BJ (cell line): Measurements from ENCODE around the gene PCDH15. TPM values are rescaled to one million over a fixed set of nuclear protein-coding genes. Genes with fewer than 3 reads are reported as not detected.

Experiments used
- CTCF ChIA-PET: fragments of 350-600 bp; formaldehyde crosslinking; extraction: SDS; loops from one replicate; lab custom pipeline; 2021; ENCODE audit warnings: antibody characterized with exemption, inconsistent platforms; lab: Yijun Ruan, JAX
- POLR2A ChIA-PET: fragments of 300-600 bp; sonication (Branson Sonifier 250); formaldehyde crosslinking; extraction: SDS; loops from one replicate; lab custom pipeline; 2021; ENCODE audit warnings: antibody characterized with exemption; lab: Charles Lee
- DNase-seq: peaks from one replicate; pipeline ENCODE4 v3.0.0-alpha.2; 2011; ENCODE audit warnings: low read depth
- H3K27me3 ChIP-seq: 2 replicates; pipeline ENCODE4 v1.6.0; 2011; ENCODE audit warnings: low read length; ENCODE audit not compliant: control insufficient read depth, insufficient read depth
- H3K36me3 ChIP-seq: 2 replicates; pipeline ENCODE4 v1.5.1; 2011; ENCODE audit warnings: low read length; ENCODE audit not compliant: control insufficient read depth, insufficient read depth
- H3K4me3 ChIP-seq: 2 replicates; pipeline ENCODE4 v1.5.1; 2011; ENCODE audit warnings: low read depth, mild to moderate bottlenecking, control low read depth, low read length
- CTCF ChIP-seq: IDR thresholded peaks from 2 replicates; pipeline ENCODE4 v1.5.1; 2011; ENCODE audit warnings: low read depth, mild to moderate bottlenecking, control low read depth, inconsistent platforms, low read length, moderate library complexity; ENCODE audit not compliant: insufficient read depth
- polyA plus RNA-seq: library from polyadenylated mRNA; depleted of rRNA; stranded (reverse); fragments of >200 nt; gene quantifications from 2 replicates; pipeline ENCODE4 v1.2.3, GENCODE V29; 2011

PCDH15 gene
- polyA plus RNA-seq, 1 experiment = not detected

GRCh38 chr10:54620352-54620751 lies 180.7 kb downstream of the PCDH15 start:
- TF ChIP-seq CTCF = no peak
- POLR2A ChIA-PET = no interaction called here
- CTCF ChIA-PET = no interaction called here
- DNase-seq = no peak
- Histone ChIP-seq H3K36me3 (no peaks in the 10 kb centered on the region), H3K4me3 (no peak overlapping the region), H3K27me3 (no peaks in the 10 kb centered on the region)

GRCh38 chr10:54614072-54614471 lies 187.0 kb downstream of the PCDH15 start:
- no peaks in the 10 kb centered on the region for H3K27me3 ChIP-seq
- TF ChIP-seq CTCF = no peak
- H3K4me3 ChIP-seq = no peak overlapping the region
- CTCF ChIA-PET = no interaction called here
- H3K36me3 ChIP-seq = no peaks in the 10 kb centered on the region
- no peak for DNase-seq
- POLR2A ChIA-PET = no interaction called here

- CTCF ChIA-PET = no interaction called here
These were observed 187.9 kb downstream of the PCDH15 start for GRCh38 chr10:54613162-54613561.

GRCh38 chr10:54609423-54609822 lies 191.6 kb downstream of the PCDH15 start:
- no peak for TF ChIP-seq CTCF
- no peak for DNase-seq
- ChIA-PET CTCF (no interaction called here), POLR2A (no interaction called here)
- Histone ChIP-seq H3K36me3 (no peaks in the 10 kb centered on the region), H3K4me3 (no peak overlapping the region), H3K27me3 (no peaks in the 10 kb centered on the region)

More at GRCh38 chr10:54613162-54613561, 187.9 kb downstream of the PCDH15 start:
- no peak overlapping the region for H3K4me3 ChIP-seq
- no peak for TF ChIP-seq CTCF
- H3K36me3 ChIP-seq = no peaks in the 10 kb centered on the region
- POLR2A ChIA-PET = no interaction called here
- H3K27me3 ChIP-seq = no peaks in the 10 kb centered on the region
- DNase-seq = no peak

- no peak for DNase-seq
- Histone ChIP-seq H3K4me3 (no peak overlapping the region), H3K27me3 (no peaks in the 10 kb centered on the region), H3K36me3 (no peaks in the 10 kb centered on the region)
- ChIA-PET POLR2A (no interaction called here), CTCF (no interaction called here)
- TF ChIP-seq CTCF = no peak
These were observed 193.0 kb downstream of the PCDH15 start for GRCh38 chr10:54607983-54608382.
